Fibroblast of skin of left quadriceps (primary cell): Measurements from ENCODE around the gene MUC12.
"Not testable (repeated sequence)": the region's sequence is repeated elsewhere in the genome, so short reads cannot be mapped to it uniquely, and the experiment has no call there.

Source experiments
- DNase-seq, 2 experiments: peaks; one replicate each; pipeline ENCODE4 v3.0.0-alpha.2; 2013; ENCODE audit warnings: low read depth in 2 of 2

Gene MUC12

GRCh38 chr7:100969066-100969615 is at the start of gene MUC12:
TSS of gene MUC12 (plus strand) at chr7:100969565. CDS start at chr7:100969623, 58 bp downstream.
- no peak for DNase-seq

- not testable (repeated sequence) for DNase-seq
Observed at GRCh38 chr7:100919779-100920437, 49.5 kb upstream of the MUC12 start.

- no peak for DNase-seq
Observed at GRCh38 chr7:100921039-100921438, 48.3 kb upstream of the MUC12 start.

GRCh38 chr7:100923616-100924015 is 45.7 kb upstream of the MUC12 start:
- not testable (repeated sequence) for DNase-seq

GRCh38 chr7:100929808-100930174 is 39.6 kb upstream of the MUC12 start:
- DNase-seq = no peak

GRCh38 chr7:100933734-100934133 is 35.6 kb upstream of the MUC12 start:
- DNase-seq = no peak

GRCh38 chr7:100935381-100935780 is 34.0 kb upstream of the MUC12 start:
- DNase-seq = not testable (repeated sequence)

- DNase-seq = not testable (repeated sequence)
Observed at GRCh38 chr7:100936167-100936566, 33.2 kb upstream of the MUC12 start.

- no peak for DNase-seq
Observed at GRCh38 chr7:100942045-100942774, 27.2 kb upstream of the MUC12 start.

- no peak for DNase-seq
Observed at GRCh38 chr7:100943693-100944092, 25.7 kb upstream of the MUC12 start.

- no peak for DNase-seq
Observed at GRCh38 chr7:100944138-100944537, 25.2 kb upstream of the MUC12 start.

GRCh38 chr7:100946111-100946510 is 23.3 kb upstream of the MUC12 start:
- DNase-seq = no peak

GRCh38 chr7:100946766-100947365 is 22.5 kb upstream of the MUC12 start:
- DNase-seq = no peak

GRCh38 chr7:100947792-100948191 is 21.6 kb upstream of the MUC12 start:
- DNase-seq = no peak

GRCh38 chr7:100949227-100949932 is 20.0 kb upstream of the MUC12 start, which contains the start of gene MUC3A:
TSS of gene MUC3A (plus strand) at chr7:100949534. CDS start at chr7:100949625, 91 bp downstream.
- no peak for DNase-seq

GRCh38 chr7:100949933-100950443 is 19.4 kb upstream of the MUC12 start:
- no peak for DNase-seq

- no peak for DNase-seq
Observed at GRCh38 chr7:100951172-100951571, 18.2 kb upstream of the MUC12 start.

- DNase-seq = no peak
Observed at GRCh38 chr7:100951888-100952560, 17.3 kb upstream of the MUC12 start.

- no peak for DNase-seq
Observed at GRCh38 chr7:100952641-100953040, 16.7 kb upstream of the MUC12 start.

- DNase-seq = no peak
Observed at GRCh38 chr7:100957832-100958421, 11.4 kb upstream of the MUC12 start.

GRCh38 chr7:100959894-100960293 is 9.5 kb upstream of the MUC12 start:
- no peak for DNase-seq
